Neural cell (in vitro differentiated cells): Measurements from ENCODE around the gene NF1.

Experiments
- CTCF ChIP-seq: fragments of 450-650 bp; IDR thresholded peaks from 2 replicates; pipeline ENCODE4 v1.5.1; 2014; ENCODE audit warnings: antibody characterized with exemption, mild to moderate bottlenecking, moderate library complexity; ENCODE audit not compliant: poor library complexity, severe bottlenecking
- EP300 ChIP-seq: fragments of 450-650 bp; conservative IDR thresholded peaks from 2 replicates; pipeline ENCODE4 v1.6.1; 2014; ENCODE audit warnings: antibody characterized with exemption, mild to moderate bottlenecking, moderate library complexity; ENCODE audit not compliant: poor library complexity, severe bottlenecking
- EZH2 ChIP-seq: fragments of 200-600, 300-800 bp; shearing (Covaris generic), sonication (generic); IDR thresholded peaks from 2 replicates; pipeline ENCODE4 v1.6.1; 2014; ENCODE audit warnings: antibody characterized with exemption, low read length, borderline replicate concordance, mild to moderate bottlenecking; ENCODE audit not compliant: insufficient read depth, poor library complexity, severe bottlenecking
- MXI1 ChIP-seq: fragments of 450-650 bp; conservative IDR thresholded peaks from 2 replicates; pipeline ENCODE4 v1.6.1; 2014; ENCODE audit warnings: antibody characterized with exemption, mild to moderate bottlenecking; ENCODE audit not compliant: poor library complexity, severe bottlenecking
- POLR2AphosphoS5 ChIP-seq: IDR thresholded peaks from 2 replicates; pipeline ENCODE4 v1.6.1; 2012
- RAD21 ChIP-seq: fragments of 450-650 bp; conservative IDR thresholded peaks from 2 replicates; pipeline ENCODE4 v1.6.1; 2014; ENCODE audit warnings: antibody characterized with exemption, mild to moderate bottlenecking, moderate library complexity
- SMC3 ChIP-seq: fragments of 450-650 bp; conservative IDR thresholded peaks from 2 replicates; pipeline ENCODE4 v1.6.1; 2014; ENCODE audit warnings: antibody characterized with exemption, mild to moderate bottlenecking, moderate library complexity; ENCODE audit not compliant: poor library complexity
- TAF1 ChIP-seq: IDR thresholded peaks from 2 replicates; pipeline ENCODE4 v1.6.1; 2012; ENCODE audit warnings: low read depth

DNA sequence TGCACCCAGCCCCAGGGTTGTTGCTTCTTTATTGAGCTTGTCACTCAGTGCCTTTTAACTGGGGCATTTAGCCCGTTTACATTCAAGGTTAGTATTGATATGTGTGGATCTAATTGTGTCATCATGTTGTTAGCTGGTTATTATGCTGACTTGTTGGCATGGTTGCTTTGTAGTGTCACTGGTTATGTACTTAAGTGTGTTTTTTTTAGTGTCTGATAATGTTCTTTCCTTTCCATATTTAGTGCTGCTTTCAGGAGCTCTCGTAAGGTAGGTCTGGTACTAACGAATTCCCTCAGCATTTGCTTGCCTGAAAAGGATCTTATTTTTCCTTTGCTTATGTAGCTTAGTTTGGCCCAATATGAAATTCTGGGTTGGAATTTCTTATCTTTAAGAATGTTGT is 33.5 kb downstream of the NF1 start:
- TF ChIP-seq TAF1: no peak
- no peak for TF ChIP-seq CTCF
- no peak for TF ChIP-seq EZH2
- no peak for TF ChIP-seq EP300
- no peak for TF ChIP-seq RAD21
- no peak for TF ChIP-seq POLR2AphosphoS5
- no peak for TF ChIP-seq MXI1
- TF ChIP-seq SMC3: no peak
